ENCODE measurements around the gene PPDPF.

The PPDPF gene

DNA sequence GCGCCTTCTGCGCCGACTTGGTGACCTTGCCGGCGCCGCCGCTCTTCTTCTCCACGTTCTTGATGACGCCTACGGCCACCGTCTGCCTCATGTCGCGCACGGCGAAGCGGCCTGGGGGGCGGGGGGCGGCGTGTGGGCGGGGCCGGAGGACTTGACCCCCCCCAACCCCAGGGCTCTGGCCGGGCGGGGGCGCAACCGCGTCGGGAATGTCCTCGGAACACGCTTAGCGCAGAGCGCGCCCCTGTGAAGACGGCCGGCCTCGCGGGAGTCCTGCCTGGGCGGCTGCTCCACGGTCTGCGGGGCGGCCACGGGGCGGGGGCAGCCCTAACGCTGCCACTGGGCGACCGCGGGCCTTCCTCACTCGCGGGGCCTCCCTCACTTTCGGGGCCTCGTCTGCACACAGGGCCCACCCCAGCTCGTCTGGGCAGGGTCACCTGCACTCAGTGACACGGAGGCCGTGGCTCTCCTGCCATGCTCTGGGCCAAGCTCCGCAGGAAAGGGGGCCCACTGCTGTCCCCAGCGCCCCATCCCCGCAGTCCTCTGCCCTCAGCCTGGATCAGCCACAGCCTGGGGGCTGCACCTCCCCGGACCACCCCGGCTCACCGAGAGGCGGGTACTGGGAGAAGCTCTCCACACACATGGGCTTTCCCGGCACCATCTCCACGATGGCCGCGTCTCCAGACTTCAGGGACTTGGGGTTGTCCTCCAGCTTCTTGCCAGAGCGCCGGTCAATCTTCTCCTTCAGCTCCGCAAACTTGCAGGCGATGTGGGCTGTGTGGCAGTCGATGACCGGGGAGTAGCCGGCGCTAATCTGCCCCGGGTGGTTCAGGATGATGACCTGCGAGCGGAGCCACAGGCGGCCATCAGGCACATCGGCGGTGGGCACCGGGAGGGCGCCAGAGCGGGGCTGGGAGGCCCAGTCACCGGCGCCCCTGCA, 32.0 kb upstream of the PPDPF start:
- no peak for DNase-seq

DNA sequence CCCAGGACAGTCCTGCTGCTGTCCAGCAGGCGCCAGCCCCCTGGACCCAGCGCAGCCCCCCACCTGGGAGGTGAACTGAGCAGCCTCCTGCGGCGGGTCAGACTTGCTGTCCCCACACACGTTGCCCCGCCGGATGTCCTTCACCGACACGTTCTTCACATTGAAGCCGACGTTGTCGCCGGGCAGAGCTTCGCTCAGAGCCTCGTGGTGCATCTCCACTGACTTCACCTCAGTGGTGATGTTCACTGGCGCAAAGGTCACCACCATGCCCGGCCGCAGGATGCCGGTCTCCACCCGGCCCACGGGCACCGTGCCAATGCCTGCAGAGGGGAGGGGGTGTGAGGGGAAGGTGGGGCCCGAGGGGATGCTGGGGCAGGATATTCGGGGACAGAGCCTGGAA, 30.1 kb upstream of the PPDPF start:
- DNase-seq: no peak

- DNase-seq: no peak
Observed at GRCh38 chr20:63491078-63491477, 29.5 kb upstream of the PPDPF start.

- DNase-seq: no peak
Observed at GRCh38 chr20:63491635-63492230, 28.8 kb upstream of the PPDPF start.

- no peak for DNase-seq
Observed at GRCh38 chr20:63492518-63492917, 28.0 kb upstream of the PPDPF start.

DNA sequence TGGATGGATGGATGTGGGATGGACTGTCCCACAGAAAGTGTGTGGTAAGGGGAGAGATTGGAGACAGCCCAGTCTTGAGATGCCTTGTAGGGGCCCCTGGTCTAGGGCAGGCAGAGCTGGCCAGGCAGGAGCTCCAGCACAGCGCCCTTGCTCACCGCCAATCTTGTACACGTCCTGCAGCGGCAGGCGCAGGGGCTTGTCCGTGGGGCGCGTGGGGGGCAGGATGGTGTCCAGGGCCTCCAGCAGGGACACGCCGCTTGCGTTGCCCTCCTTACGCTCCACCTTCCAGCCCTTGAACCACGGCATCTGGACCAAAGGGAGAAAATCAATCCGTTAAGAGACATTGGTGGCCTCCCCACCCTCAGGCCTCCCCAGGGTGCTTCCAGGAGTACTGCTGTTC, 27.6 kb upstream of the PPDPF start:
- DNase-seq: no peak

DNA sequence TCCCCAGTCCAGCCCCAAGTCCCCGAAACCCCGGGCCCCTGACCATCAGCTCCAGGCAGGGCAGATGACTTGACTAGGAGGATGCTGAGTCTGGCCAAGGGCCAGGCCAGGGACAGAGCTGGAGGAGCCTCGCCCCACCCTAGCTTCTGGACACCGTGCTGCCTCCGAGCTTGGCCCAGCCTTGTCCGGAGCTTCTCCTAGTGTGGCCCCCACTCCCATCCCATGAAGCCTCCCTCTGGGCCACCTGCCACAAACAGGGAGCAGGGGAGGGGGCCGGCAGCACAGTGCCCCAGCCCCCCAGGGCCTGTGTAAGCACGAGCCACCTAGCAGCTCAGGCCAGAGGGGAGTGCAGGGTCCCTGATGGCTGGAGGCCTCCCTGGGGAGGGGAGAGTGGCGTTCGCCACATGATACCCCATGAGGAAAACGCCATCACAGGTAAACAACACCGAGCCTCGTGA, 27.0 kb upstream of the PPDPF start:
- DNase-seq: no peak

DNA sequence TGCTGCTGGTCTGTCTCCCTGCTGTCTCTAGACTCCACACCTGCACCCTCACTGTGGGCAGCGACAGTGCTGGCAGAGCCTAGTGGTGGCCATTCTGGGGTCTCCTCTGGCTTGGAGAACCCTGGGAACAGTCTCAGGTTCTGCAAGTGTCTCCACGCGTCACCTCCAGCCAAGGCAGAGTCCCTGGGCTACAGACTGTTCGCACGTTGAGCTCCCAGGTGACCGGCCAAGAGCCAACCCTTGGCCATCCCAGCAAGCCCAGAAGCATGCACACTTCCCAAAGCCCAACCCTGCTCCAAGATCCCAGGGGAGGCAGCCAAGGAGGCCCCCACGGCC, 26.5 kb upstream of the PPDPF start:
- no peak for DNase-seq

- no peak for DNase-seq
Observed at GRCh38 chr20:63494420-63495166, 26.0 kb upstream of the PPDPF start.

DNA sequence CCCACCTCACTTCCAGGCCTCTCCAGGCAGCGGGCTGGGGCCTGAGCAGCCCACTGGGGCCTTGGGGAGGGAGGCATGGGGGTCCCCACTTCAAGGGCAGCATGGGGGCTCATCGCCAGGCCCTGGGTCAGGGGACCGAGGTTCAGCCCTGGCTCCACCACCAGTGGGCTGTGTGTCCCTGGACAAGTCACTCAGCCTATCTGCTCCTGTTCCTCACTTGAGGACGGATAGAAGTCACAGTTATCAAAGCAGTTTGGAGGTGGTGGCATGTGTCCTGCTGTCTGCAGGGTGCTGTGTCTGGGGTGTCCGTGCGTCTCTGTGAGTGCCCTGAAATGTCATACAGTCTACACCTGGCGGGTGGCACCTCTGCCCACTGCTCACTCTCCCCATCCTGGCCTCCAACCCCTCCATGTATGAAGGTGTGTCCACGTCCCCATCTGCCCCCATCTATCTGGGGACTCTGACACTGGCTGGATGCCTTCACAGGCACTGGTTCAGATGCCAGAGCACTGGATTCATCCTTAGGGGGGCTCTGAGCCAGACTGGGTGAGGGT, 25.3 kb upstream of the PPDPF start:
- DNase-seq: no peak

GRCh38 chr20:63495741-63496595, 24.6 kb upstream of the PPDPF start:
- DNase-seq: no peak

GRCh38 chr20:63496596-63497120, 23.9 kb upstream of the PPDPF start:
- no peak for DNase-seq

- DNase-seq: no peak
Observed at GRCh38 chr20:63497138-63497945, 23.2 kb upstream of the PPDPF start.

- DNase-seq: no peak
Observed at GRCh38 chr20:63497946-63498935, 22.3 kb upstream of the PPDPF start.

DNA sequence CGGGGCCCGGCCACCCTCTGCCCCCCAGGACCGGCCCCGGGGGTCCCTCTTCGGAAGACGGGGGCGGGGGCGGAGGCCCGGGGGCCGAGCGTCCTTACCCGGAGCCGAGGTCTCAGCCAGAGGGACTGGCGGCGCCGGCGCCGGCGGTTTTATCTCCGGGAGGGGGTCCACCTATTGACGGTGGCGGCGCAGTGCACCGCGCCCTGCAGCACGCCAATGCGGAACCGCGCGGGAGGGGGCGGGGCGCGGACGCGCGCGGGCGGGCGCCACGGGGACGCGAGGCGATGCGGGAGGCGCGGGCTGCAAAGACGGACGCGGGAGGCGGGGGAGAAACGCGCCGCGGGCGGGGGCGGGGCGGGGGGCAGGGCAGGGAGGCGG, 21.6 kb upstream of the PPDPF start, which contains the start of gene EEF1A2:
Gene EEF1A2, minus strand, starts transcription at position 124 of the 378 bp plus-strand sequence. CDS start 1,320 bp downstream, outside the sequence.
- DNase-seq: no peak

DNA sequence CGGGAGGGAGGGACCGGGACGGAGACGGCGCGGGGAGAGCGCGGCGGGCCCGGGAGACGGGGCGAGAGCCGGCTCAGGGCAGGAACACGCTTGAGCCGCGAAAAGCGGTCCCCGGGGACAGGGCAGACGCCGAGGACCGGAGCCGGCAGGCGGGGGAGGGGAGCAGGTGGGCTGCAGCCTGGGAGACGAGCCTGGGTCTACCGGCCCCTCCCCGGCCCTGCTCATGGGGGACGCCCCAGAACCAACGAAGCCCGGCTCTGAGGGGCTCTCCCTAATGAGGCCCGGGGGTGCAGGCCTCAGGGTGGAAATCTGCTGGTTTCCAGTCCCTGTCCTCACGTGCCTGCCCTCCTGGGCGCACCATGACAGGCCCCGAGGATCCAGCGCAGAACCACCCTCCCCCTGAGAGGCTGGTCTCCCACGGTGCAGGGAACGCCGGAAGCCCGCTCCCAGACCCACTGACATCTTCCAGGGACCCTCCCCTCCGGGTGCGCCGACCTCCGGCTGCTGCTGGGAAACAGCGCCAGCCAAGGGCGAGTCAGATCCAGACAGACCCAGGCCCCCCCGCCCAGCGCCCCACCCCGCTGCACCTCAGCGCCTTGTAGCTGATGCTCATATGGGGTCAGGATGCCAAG, 21.1 kb upstream of the PPDPF start:
- DNase-seq: no peak

DNA sequence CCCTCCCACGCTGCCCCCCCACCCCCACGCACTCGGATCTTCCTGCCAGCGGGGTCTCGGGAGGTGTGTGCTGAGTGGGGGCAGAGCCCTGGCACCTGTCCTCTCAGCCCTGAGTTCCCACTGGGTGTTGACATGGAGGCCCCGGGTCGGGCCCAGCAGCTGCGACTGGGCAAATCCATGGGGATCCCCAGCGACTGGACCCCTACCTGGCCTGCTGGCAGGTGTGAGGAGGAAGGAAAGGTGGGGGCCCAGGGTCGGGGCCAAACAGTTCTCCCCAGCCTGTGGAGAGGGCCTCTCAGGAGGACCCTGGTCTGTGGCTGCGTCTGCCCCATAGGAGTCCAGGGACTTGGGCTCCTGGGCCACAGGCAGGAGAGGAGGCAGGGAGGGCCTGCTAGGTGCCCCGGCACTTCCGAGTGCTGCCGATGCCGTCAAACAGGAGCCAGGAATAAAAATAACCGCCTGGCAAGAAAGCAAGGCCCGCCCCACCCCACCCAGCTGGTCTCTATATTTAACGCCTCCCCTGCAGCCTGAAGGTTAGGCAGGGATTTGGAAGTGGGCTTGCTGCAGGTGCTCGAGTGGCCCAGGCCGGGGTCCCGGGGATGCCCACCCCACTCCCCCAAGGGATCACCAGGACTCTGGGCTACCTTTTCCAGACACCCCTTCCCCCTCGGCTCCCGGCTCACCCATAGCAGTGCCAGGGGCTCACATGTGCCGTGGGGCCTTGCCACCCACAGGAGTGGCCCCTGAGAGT, 20.2 kb upstream of the PPDPF start:
- DNase-seq: no peak
